SK-N-MC (cell line): ENCODE measurements around the gene OSGEPL1.

ENCODE experiments used
- EZH2 ChIP-seq: fragments of 200-600 bp; sonication (generic); IDR thresholded peaks from one replicate; pipeline ENCODE4 v1.6.1; 2017; ENCODE audit warnings: antibody characterized with exemption
- FOXP2 ChIP-seq: optimal IDR thresholded peaks from 2 replicates; pipeline ENCODE3; 2011; ENCODE audit warnings: mild to moderate bottlenecking, moderate library complexity; ENCODE audit not compliant: insufficient read depth; ENCODE audit errors: extremely low read length, control extremely low read depth
- POLR2AphosphoS5 ChIP-seq: IDR thresholded peaks from 2 replicates; pipeline ENCODE4 v1.6.1; 2012; ENCODE audit warnings: mild to moderate bottlenecking, low read depth, low read length, borderline replicate concordance

DNA sequence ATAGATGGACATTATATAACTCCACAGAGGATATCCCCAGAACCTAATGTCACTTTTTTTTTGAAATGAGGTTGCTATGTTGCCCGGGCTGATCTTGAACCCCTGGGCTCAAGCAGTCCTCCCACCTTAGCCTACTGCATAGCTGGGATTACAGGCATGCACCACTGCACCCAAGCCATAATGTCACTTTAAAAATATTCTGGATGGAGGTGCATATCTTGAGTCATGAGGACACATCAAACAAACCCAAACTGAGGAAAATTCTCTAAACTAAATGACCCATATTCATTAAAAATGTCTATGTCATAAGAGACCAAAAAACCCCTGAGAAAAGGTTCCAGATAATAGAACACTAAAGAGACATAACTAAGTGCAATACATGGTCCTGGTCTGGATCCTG, 36.3 kb downstream of the OSGEPL1 start:
- TF ChIP-seq POLR2AphosphoS5 (no peak), EZH2 (no peak), FOXP2 (no peak)
